Trophoblast cell (in vitro differentiated cells and primary cell): ENCODE measurements around the gene SMIM45.
"Not testable (repeated sequence)": the region's sequence is repeated elsewhere in the genome, so short reads cannot be mapped to it uniquely, and the experiment has no call there.

Experiments used
- DNase-seq, 2 donors: peaks; one replicate each; pipeline ENCODE4 v3.0.0-alpha.2; 2016
- H2AFZ ChIP-seq: 2 replicates; pipeline ENCODE4 v1.6.1; 2013; ENCODE audit warnings: low read length, moderate library complexity, mild to moderate bottlenecking; ENCODE audit not compliant: insufficient read depth, poor library complexity
- H2AK5ac ChIP-seq: 2 replicates; pipeline ENCODE4 v1.6.1; 2013; ENCODE audit warnings: mild to moderate bottlenecking, low read length
- H2BK120ac ChIP-seq: 2 replicates; pipeline ENCODE4 v1.6.1; 2013; ENCODE audit warnings: low read length, mild to moderate bottlenecking, moderate library complexity; ENCODE audit not compliant: insufficient read depth, poor library complexity
- H2BK12ac ChIP-seq: 2 replicates; pipeline ENCODE4 v1.6.1; 2013; ENCODE audit warnings: mild to moderate bottlenecking, low read length, moderate library complexity
- H2BK5ac ChIP-seq: 2 replicates; pipeline ENCODE4 v1.6.1; 2013; ENCODE audit warnings: low read length, low read depth, moderate library complexity, mild to moderate bottlenecking; ENCODE audit not compliant: poor library complexity
- H3K14ac ChIP-seq: 2 replicates; pipeline ENCODE4 v1.6.1; 2013; ENCODE audit warnings: mild to moderate bottlenecking, low read length
- H3K18ac ChIP-seq: 2 replicates; pipeline ENCODE4 v1.6.1; 2013; ENCODE audit warnings: mild to moderate bottlenecking, low read length
- H3K23ac ChIP-seq: 2 replicates; pipeline ENCODE4 v1.6.1; 2013; ENCODE audit warnings: low read length
- H3K27ac ChIP-seq: 2 replicates; pipeline ENCODE4 v1.5.1; 2013; ENCODE audit warnings: low read depth, mild to moderate bottlenecking, inconsistent platforms, low read length, moderate library complexity
- H3K27me3 ChIP-seq: 2 replicates; pipeline ENCODE4 v1.6.1; 2013; ENCODE audit warnings: inconsistent platforms, mild to moderate bottlenecking, low read length, moderate library complexity; ENCODE audit not compliant: insufficient read depth
- H3K36me3 ChIP-seq, 2 experiments: 1 replicate in 1 of 2; 2 replicates in 1 of 2; pipeline ENCODE4 v1.6.1; 2013; ENCODE audit warnings: low read length in 2 of 2, mild to moderate bottlenecking in 2 of 2, moderate library complexity in 1 of 2; ENCODE audit not compliant: insufficient read depth in 2 of 2, control insufficient read depth in 1 of 2
- H3K4ac ChIP-seq: 2 replicates; pipeline ENCODE4 v1.6.1; 2013; ENCODE audit warnings: low read depth, mild to moderate bottlenecking, low read length, moderate library complexity
- H3K4me1 ChIP-seq, 2 experiments: 1 replicate in 1 of 2; 2 replicates in 1 of 2; pipeline ENCODE4 v1.6.1; 2013; ENCODE audit warnings: low read length in 2 of 2, mild to moderate bottlenecking in 2 of 2, moderate library complexity in 1 of 2; ENCODE audit not compliant: insufficient read depth in 2 of 2, control insufficient read depth in 1 of 2
- H3K4me2 ChIP-seq: 2 replicates; pipeline ENCODE4 v1.6.1; 2013; ENCODE audit warnings: inconsistent platforms, mild to moderate bottlenecking, low read length, moderate library complexity
- H3K4me3 ChIP-seq: 2 replicates; pipeline ENCODE4 v1.5.1; 2013; ENCODE audit warnings: mild to moderate bottlenecking, low read depth, low read length, inconsistent platforms
- H3K79me1 ChIP-seq: one replicate; pipeline ENCODE4 v1.6.1; 2013; ENCODE audit warnings: low read length
- H3K79me2 ChIP-seq: 2 replicates; pipeline ENCODE4 v1.6.1; 2013; ENCODE audit warnings: low read length, mild to moderate bottlenecking; ENCODE audit not compliant: control insufficient read depth, insufficient read depth, poor library complexity
- H3K9ac ChIP-seq: 2 replicates; pipeline ENCODE4 v1.6.1; 2013; ENCODE audit warnings: mild to moderate bottlenecking, low read length
- H3K9me3 ChIP-seq: 2 replicates; pipeline ENCODE4 v1.6.1; 2013; ENCODE audit warnings: low read depth, mild to moderate bottlenecking, control low read depth, inconsistent platforms, low read length; ENCODE audit not compliant: insufficient read depth
- H4K12ac ChIP-seq: 2 replicates; pipeline ENCODE4 v1.6.1; 2013; ENCODE audit warnings: low read depth, mild to moderate bottlenecking, low read length, moderate library complexity
- H4K8ac ChIP-seq: 2 replicates; pipeline ENCODE4 v1.6.1; 2013; ENCODE audit warnings: low read depth, mild to moderate bottlenecking, low read length, moderate library complexity
- H4K91ac ChIP-seq: one replicate; pipeline ENCODE4 v1.6.1; 2013; ENCODE audit warnings: low read depth, mild to moderate bottlenecking, low read length, moderate library complexity
- WGBS: extraction: QIAGEN DNeasy Blood & Tissue Kit; methylation state at CpG from one replicate; pipeline ENCODE4 v1.1.7; 2013; ENCODE audit warnings: missing lambda C conversion rate; ENCODE audit not compliant: insufficient read length, insufficient coverage; ENCODE audit errors: extremely low coverage; 5-methylcytosine and 5-hydroxymethylcytosine counted together

The SMIM45 gene

GRCh38 chr22:41948142-41948541, 3.8 kb upstream of the SMIM45 start:
- Histone ChIP-seq H4K12ac (no peak overlapping the region), H2AK5ac (no peak overlapping the region), H3K4ac (no peak overlapping the region), H3K14ac (no peak overlapping the region), H2BK120ac (no peak overlapping the region), H3K9ac (no peak overlapping the region), H3K4me3 (no peak overlapping the region), H3K18ac (no peak overlapping the region), H3K36me3 (peaks cover 10 to 11% of the 10 kb centered on the region in 2 experiments), H4K8ac (no peak overlapping the region), H4K91ac (no peak overlapping the region), H2AFZ (no peak overlapping the region), H2BK12ac (no peak overlapping the region), H3K27ac (no peak overlapping the region), H3K4me2 (no peak overlapping the region), H3K27me3 (no peaks in the 10 kb centered on the region), H3K79me1 (peaks cover 6% of the 10 kb centered on the region), H3K23ac (no peak overlapping the region), H3K4me1 (peaks cover 8% of the 10 kb centered on the region in 2 experiments), H3K79me2 (no peaks in the 10 kb centered on the region), H3K9me3 (no peaks in the 10 kb centered on the region), H2BK5ac (no peak overlapping the region)
- no CpG with 5 or more reads among the region's 2 CpGs for WGBS
- no peak for DNase-seq

- not testable (repeated sequence) for H3K9me3 ChIP-seq, H3K4me2 ChIP-seq, H4K8ac ChIP-seq, H2BK120ac ChIP-seq, H3K36me3 ChIP-seq, H3K4me3 ChIP-seq, H2BK12ac ChIP-seq, H3K4ac ChIP-seq, H2AK5ac ChIP-seq, H3K27me3 ChIP-seq, H3K4me1 ChIP-seq, H3K18ac ChIP-seq, H3K79me1 ChIP-seq, H4K91ac ChIP-seq, H3K27ac ChIP-seq, DNase-seq, H2AFZ ChIP-seq, H3K9ac ChIP-seq, H3K79me2 ChIP-seq, H3K14ac ChIP-seq, H2BK5ac ChIP-seq, H3K23ac ChIP-seq, H4K12ac ChIP-seq
- WGBS: no CpG with 5 or more reads among the region's 8 CpGs
Observed at GRCh38 chr22:41948928-41949296, 3.0 kb upstream of the SMIM45 start.

- Histone ChIP-seq H3K27ac (no peak overlapping the region), H3K14ac (no peak overlapping the region), H2BK12ac (no peak overlapping the region), H2BK120ac (no peak overlapping the region), H4K12ac (no peak overlapping the region), H3K9ac (no peak overlapping the region), H3K4me2 (no peak overlapping the region), H3K23ac (no peak overlapping the region), H2AK5ac (peak overlapping the region; percentile 26), H3K4ac (no peak overlapping the region), H3K79me2 (no peaks in the 10 kb centered on the region), H2BK5ac (no peak overlapping the region), H3K4me1 (peaks cover 8% of the 10 kb centered on the region in 2 experiments), H3K36me3 (peaks cover 3% of the 10 kb centered on the region in 2 experiments), H3K18ac (no peak overlapping the region), H4K91ac (no peak overlapping the region), H3K27me3 (no peaks in the 10 kb centered on the region), H2AFZ (no peak overlapping the region), H4K8ac (no peak overlapping the region), H3K79me1 (peaks cover 6% of the 10 kb centered on the region), H3K4me3 (no peak overlapping the region), H3K9me3 (no peaks in the 10 kb centered on the region)
- no peak for DNase-seq
- WGBS: no CpG with 5 or more reads among the region's 7 CpGs
Observed at GRCh38 chr22:41949297-41949965, 2.5 kb upstream of the SMIM45 start.

- Histone ChIP-seq H3K4ac (no peak overlapping the region), H2BK12ac (no peak overlapping the region)
- no CpG with 5 or more reads among the region's 2 CpGs for WGBS
Observed at GRCh38 chr22:41952713-41953112, 763 bp downstream of the SMIM45 start.

More at GRCh38 chr22:41952713-41953112, 763 bp downstream of the SMIM45 start:
- Histone ChIP-seq H3K79me2 (no peaks in the 10 kb centered on the region), H4K12ac (no peak overlapping the region), H3K18ac (no peak overlapping the region), H3K4me3 (no peak overlapping the region), H4K91ac (no peak overlapping the region), H2AK5ac (no peak overlapping the region), H2AFZ (no peak overlapping the region), H4K8ac (no peak overlapping the region), H3K4me1 (peaks cover 0 to 3% of the 10 kb centered on the region in 2 experiments), H3K36me3 (no peaks in the 10 kb centered on the region), H3K23ac (no peak overlapping the region), H2BK5ac (no peak overlapping the region), H3K79me1 (no peaks in the 10 kb centered on the region), H3K9me3 (no peaks in the 10 kb centered on the region), H3K27ac (no peak overlapping the region), H3K9ac (no peak overlapping the region), H3K27me3 (no peaks in the 10 kb centered on the region), H2BK120ac (no peak overlapping the region), H3K4me2 (no peak overlapping the region), H3K14ac (no peak overlapping the region)
- DNase-seq: no peak
